Heart right ventricle (tissue), 16 donors: Measurements from ENCODE around the gene LYRM9. TPM values are rescaled to one million over a fixed set of nuclear protein-coding genes. Genes with fewer than 3 reads are reported as not detected.

Experiments used
- ATAC-seq, 8 donors: fragments of 200-7000 bp; cut with Tn5 transposase; one replicate each; pipeline ENCODE4 v1.9.1; 2020; ENCODE audit warnings: mild to moderate bottlenecking in 8 of 8, moderate library complexity in 8 of 8, moderate number of reproducible peaks in 1 of 8
- DNase-seq, 2 donors: peaks; one replicate each; pipeline ENCODE4 v3.0.0-alpha.2; 2020
- H3K27ac ChIP-seq, 10 donors: fragments of 200-600 bp; sonication (generic) in 2 of 10; one replicate each; pipeline versions ENCODE4 v1.5.0 to v1.8.0; 2020 to 2022; ENCODE audit warnings: mild to moderate bottlenecking in 3 of 10
- H3K27me3 ChIP-seq, 7 donors: fragments of 200-600 bp; one replicate each; pipeline ENCODE4 v1.8.0; 2021 to 2022; ENCODE audit warnings: mild to moderate bottlenecking in 2 of 7
- H3K36me3 ChIP-seq, 9 donors: fragments of 200-600 bp; sonication (generic) in 1 of 9; one replicate each; pipeline versions ENCODE4 v1.5.0 to v1.8.0; 2020 to 2022; ENCODE audit warnings: mild to moderate bottlenecking in 2 of 9
- H3K4me1 ChIP-seq, 9 donors: fragments of 200-600 bp; sonication (generic) in 1 of 9; one replicate each; pipeline versions ENCODE4 v1.5.0 to v1.8.0; 2020 to 2022; ENCODE audit warnings: mild to moderate bottlenecking in 4 of 9
- H3K4me3 ChIP-seq, 10 donors: fragments of 200-600 bp; sonication (generic) in 2 of 10; one replicate each; pipeline versions ENCODE4 v1.5.0 to v1.8.0; 2020 to 2022; ENCODE audit warnings: mild to moderate bottlenecking in 7 of 10, moderate library complexity in 2 of 10
- H3K9me3 ChIP-seq, 11 donors: fragments of 200-600 bp in 10 of 11; sonication (generic) in 2 of 11; one replicate each; pipeline versions ENCODE4 v1.5.0 to v1.8.0; 2013 to 2022; ENCODE audit warnings: mild to moderate bottlenecking in 2 of 11, control low read depth in 1 of 11, moderate library complexity in 1 of 11
- CTCF ChIP-seq, 9 donors: fragments of 200-600 bp; sonication (generic) in 2 of 9; IDR thresholded peaks; one replicate each; pipeline versions ENCODE4 v1.5.0 to v1.8.0; 2021 to 2022; ENCODE audit warnings: antibody characterized with exemption in 9 of 9, mild to moderate bottlenecking in 5 of 9, moderate library complexity in 1 of 9
- WGBS, 2 donors: extraction: QIAGEN DNeasy Blood & Tissue Kit; methylation state at CpG; one replicate each; pipeline ENCODE4 v1.1.7; 2013; ENCODE audit warnings: inconsistent platforms in 1 of 2; 5-methylcytosine and 5-hydroxymethylcytosine counted together
- intact Hi-C, 10 donors: fragments of 100-400 bp; cut with DNase I; formaldehyde crosslinking; loops; one replicate each; pipeline versions ENCODE4 v1.11.1 to v1.14.2; 2022
- long read RNA-seq, 3 donors: library from polyadenylated mRNA; unstranded; transcript quantifications; one replicate each; pipeline ENCODE4 v2.0.0, GENCODE V29; 2020 to 2021
- polyA plus RNA-seq, 2 donors: library from polyadenylated mRNA; stranded (reverse); fragments of 200-250 nt; gene quantifications; one replicate each; pipeline ENCODE4 v1.2.3, GENCODE V29; 2013
- total RNA-seq, 10 donors: library from RNA; stranded (reverse); fragmentation: NEBNext Ultra II Directional in 3 of 10; extraction: Animal tissue kit (Norgen Biotek cat#: 25700) in 3 of 10; gene quantifications; one replicate each; pipeline versions ENCODE4 v1.2.1 to v1.2.4, GENCODE V29; 2021 to 2023
- donor health status: Arrhythmogenic right ventricular cardiomyopathy.
- donor health status: ischemic (EF 13 %, LVEDD 7.1; RV severe dilation, severe dysfunction).
- donor health status: healthy with polysubstance abuse.
- donor health status: DM: no; HTN: yes; CAD: no.
- donor health status: DM: no; HTN: no; CAD: no.
- donor health status: ischemic (EF 25% LVEDD 6.9; RV normal size, moderate dysfunction).
- donor health status: ischemic (EF 25% LVEDD 5.7; RV mildly dilated, moderate dysfunction).
- donor health status: healthy.
- donor health status: DM: yes; HTN: yes; CAD: no.
- donor health status: Ischemic cardiomyopathy.
- donor health status: ischemic (EF 35%, LVEDD 5.7; RV mildly dilated, moderate dysfunction).
- donor health status: nonischemic (EF 11% LVEDD 7.7; RV severe dilation, severe dysfunction).
- donor health status: DM: yes; HTN: yes; CAD: no.
- donor health status: PGD.
- donor health status: ischemic (EF 29% LVEDD 5.4; RV normal size, mild dysfunction).
- donor health status: nonischemic (EF 23%, LVEDD 6.1; RV moderate dilation, normal function).

LYRM9 gene
- 10 to 100 TPM in 5 of 10 donors, 1 to 10 TPM in 5; 8.7 to 13.3 (median 9.8) TPM for total RNA-seq
- polyA plus RNA-seq: 1 to 10 TPM; 4.1 to 9.1 TPM
- long read RNA-seq, donor 1, transcript LYRM9-201 (4 exons, 501 nt): major isoform, 5 of 9 reads
- long read RNA-seq, donor 1, partial matches to known transcripts: 1 of 9 reads
- long read RNA-seq, donor 1, other reads (novel, unspliced or antisense): 2 of 9 reads
- long read RNA-seq, donor 2, transcript LYRM9-201 (4 exons, 501 nt): major isoform, 6 of 13 reads
- long read RNA-seq, donor 2, partial matches to known transcripts: 0 of 13 reads
- long read RNA-seq, donor 2, other reads (novel, unspliced or antisense): 6 of 13 reads
- long read RNA-seq, donor 3, transcript LYRM9-201 (4 exons, 501 nt): major isoform, 16 of 26 reads
- long read RNA-seq, donor 3, partial matches to known transcripts: 7 of 26 reads
- long read RNA-seq, donor 3, other reads (novel, unspliced or antisense): 3 of 26 reads

- WGBS, 2 donors: 1% methylated on average over 73 to 75 of the region's 75 CpGs
- TF ChIP-seq CTCF (IDR thresholded peaks at IDR 0.05): peak; percentile 83 to 99 (median 95)
- peak within 1 kb of the TSS; percentile 72 to 96 (median 88) for H3K27ac ChIP-seq
- ATAC-seq: peak; percentile 99 to 100 (median 100)
- H3K4me3 ChIP-seq: peak within 1 kb of the TSS; percentile 54 to 86 (median 76)
- no peaks in the 10 kb centered on the region for H3K9me3 ChIP-seq
- DNase-seq: peak; percentile 91 to 96
- peaks cover 0 to 28% (median 12%) of the 10 kb centered on the region in 9 donors for H3K4me1 ChIP-seq
- H3K36me3 ChIP-seq: no peaks in the 10 kb centered on the region
- intact Hi-C loops: loop anchor here in 6 of 10 donors (5.0 to 10.0 kb wide), 7 partner anchors 92 to 362 kb away; partner anchors contain the start of gene NLK (in 3 of the 6)
- H3K27me3 ChIP-seq: peaks cover 0 to 10% (median 0%) of the 10 kb centered on the region in 7 donors
Measured at GRCh38 chr17:27892866-27893769, at the start of gene LYRM9. Gene LYRM9, minus strand, starts transcription at chr17:27893365. Its CDS starts 10,671 bp downstream, at chr17:27882694.

GRCh38 chr17:27940503-27941428 is 47.6 kb upstream of the LYRM9 start:
- Histone ChIP-seq H3K36me3 (no peaks in the 10 kb centered on the region), H3K9me3 (no peaks in the 10 kb centered on the region), H3K4me3 (no peak overlapping the region), H3K27me3 (peaks cover 0 to 4% (median 0%) of the 10 kb centered on the region in 7 donors), H3K4me1 (no peaks in the 10 kb centered on the region), H3K27ac (no peak overlapping the region)
- DNase-seq: no peak
- no peak for TF ChIP-seq CTCF (IDR thresholded peaks at IDR 0.05)
- 47 to 60% methylated on average over 13 of the region's 13 CpGs for WGBS, 2 donors
- intact Hi-C loops: no loop called here
- ATAC-seq: peak in 1 of 8 donors; percentile 49

- peaks cover 0 to 4% (median 0%) of the 10 kb centered on the region in 7 donors for H3K27me3 ChIP-seq
- H3K4me1 ChIP-seq: no peaks in the 10 kb centered on the region
- 51 to 52% methylated on average over 7 of the region's 7 CpGs for WGBS, 2 donors
- H3K9me3 ChIP-seq: no peaks in the 10 kb centered on the region
- no peak overlapping the region for H3K27ac ChIP-seq
- intact Hi-C loops: loop anchor here in 2 of 10 donors (5.0 to 10.0 kb wide), 2 partner anchors 55 to 83 kb away; no protein-coding TSS in a partner anchor
- H3K36me3 ChIP-seq: no peaks in the 10 kb centered on the region
- no peak for TF ChIP-seq CTCF (IDR thresholded peaks at IDR 0.05)
- no peak for ATAC-seq
- H3K4me3 ChIP-seq: no peak overlapping the region
- DNase-seq: no peak
Measured at GRCh38 chr17:27939474-27940465, 46.6 kb upstream of the LYRM9 start.
